ENCODE results near the gene SLC4A3. TPM values are rescaled to one million over a fixed set of nuclear protein-coding genes. Genes with fewer than 3 reads are reported as not detected.

SLC4A3 gene
- total RNA-seq, 1 experiment from 2014 or later: 0.52 TPM

DNA sequence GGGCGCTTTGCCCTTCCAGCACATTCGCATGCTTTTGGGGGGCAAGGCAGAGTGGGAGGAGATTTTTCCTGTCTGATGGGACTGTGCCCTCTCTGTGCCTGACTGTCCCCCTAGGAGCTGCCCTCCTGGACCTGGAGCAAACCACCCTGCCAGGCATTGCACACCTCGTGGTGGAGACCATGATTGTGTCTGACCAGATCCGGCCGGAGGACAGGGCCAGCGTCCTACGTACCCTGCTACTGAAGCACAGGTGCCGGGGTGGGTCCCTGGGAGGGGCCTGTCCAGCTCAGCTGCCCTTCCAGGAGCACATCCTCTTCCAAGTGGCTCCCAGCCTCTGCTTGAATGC, 5.3 kb downstream of the SLC4A3 start:
- H3K36me3 ChIP-seq (ENCODE audit: insufficient read depth, low read length, poor library complexity, severe bottlenecking): no peaks in the 10 kb centered on the region
- H3K4me3 ChIP-seq (ENCODE audit: low read depth, low read length, poor library complexity, severe bottlenecking): no peak overlapping the region
- ChIA-PET POLR2A (ENCODE audit: low non-redundant PET) (no interaction called here), CTCF (no interaction called here)
- TF ChIP-seq, protein P1, sequence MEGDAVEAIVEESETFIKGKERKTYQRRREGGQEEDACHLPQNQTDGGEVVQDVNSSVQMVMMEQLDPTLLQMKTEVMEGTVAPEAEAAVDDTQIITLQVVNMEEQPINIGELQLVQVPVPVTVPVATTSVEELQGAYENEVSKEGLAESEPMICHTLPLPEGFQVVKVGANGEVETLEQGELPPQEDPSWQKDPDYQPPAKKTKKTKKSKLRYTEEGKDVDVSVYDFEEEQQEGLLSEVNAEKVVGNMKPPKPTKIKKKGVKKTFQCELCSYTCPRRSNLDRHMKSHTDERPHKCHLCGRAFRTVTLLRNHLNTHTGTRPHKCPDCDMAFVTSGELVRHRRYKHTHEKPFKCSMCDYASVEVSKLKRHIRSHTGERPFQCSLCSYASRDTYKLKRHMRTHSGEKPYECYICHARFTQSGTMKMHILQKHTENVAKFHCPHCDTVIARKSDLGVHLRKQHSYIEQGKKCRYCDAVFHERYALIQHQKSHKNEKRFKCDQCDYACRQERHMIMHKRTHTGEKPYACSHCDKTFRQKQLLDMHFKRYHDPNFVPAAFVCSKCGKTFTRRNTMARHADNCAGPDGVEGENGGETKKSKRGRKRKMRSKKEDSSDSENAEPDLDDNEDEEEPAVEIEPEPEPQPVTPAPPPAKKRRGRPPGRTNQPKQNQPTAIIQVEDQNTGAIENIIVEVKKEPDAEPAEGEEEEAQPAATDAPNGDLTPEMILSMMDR (conservative IDR thresholded peaks at IDR 0.05; ENCODE audit: low read depth, low read length): no peak
- TF ChIP-seq EZH2 (IDR thresholded peaks at IDR 0.05; ENCODE audit: borderline replicate concordance, low read depth, low read length, poor library complexity, severe bottlenecking): no peak
- H3K4me1 ChIP-seq (ENCODE audit: insufficient read depth, low read length, poor library complexity, severe bottlenecking): no peaks in the 10 kb centered on the region
- no peak overlapping the region for H3K27ac ChIP-seq (ENCODE audit: low read depth, low read length, poor library complexity, severe bottlenecking)
- H3K9me3 ChIP-seq (ENCODE audit: low read depth, low read length, poor library complexity, severe bottlenecking): no peaks in the 10 kb centered on the region
- BruUV-seq (replicated peaks): no TSS peak
- H3K27me3 ChIP-seq (replicated peaks; ENCODE audit: insufficient read depth, low read depth, low read length, poor library complexity): no peaks in the 10 kb centered on the region
- intact Hi-C loops (cut with micrococcal nuclease; ENCODE audit: unreplicated experiment): no loop called here
- no peak for DNase-seq (ENCODE audit: low spot score)

- Histone ChIP-seq H3K9me3 (ENCODE audit: low read depth, low read length, poor library complexity, severe bottlenecking) (no peaks in the 10 kb centered on the region), H3K36me3 (ENCODE audit: insufficient read depth, low read length, poor library complexity, severe bottlenecking) (no peaks in the 10 kb centered on the region), H3K27ac (ENCODE audit: low read depth, low read length, poor library complexity, severe bottlenecking) (no peak overlapping the region), H3K4me1 (ENCODE audit: insufficient read depth, low read length, poor library complexity, severe bottlenecking) (no peaks in the 10 kb centered on the region), H3K4me3 (ENCODE audit: low read depth, low read length, poor library complexity, severe bottlenecking) (no peak overlapping the region), H3K27me3 (replicated peaks; ENCODE audit: insufficient read depth, low read depth, low read length, poor library complexity) (no peaks in the 10 kb centered on the region)
- BruUV-seq (replicated peaks): no TSS peak
- DNase-seq (ENCODE audit: low spot score): no peak
- CTCF ChIA-PET: no interaction called here
- intact Hi-C loops (cut with micrococcal nuclease; ENCODE audit: unreplicated experiment): no loop called here
- TF ChIP-seq EZH2 (IDR thresholded peaks at IDR 0.05; ENCODE audit: borderline replicate concordance, low read depth, low read length, poor library complexity, severe bottlenecking): no peak
- TF ChIP-seq, protein P1 (conservative IDR thresholded peaks at IDR 0.05; ENCODE audit: low read depth, low read length): no peak
- POLR2A ChIA-PET (ENCODE audit: low non-redundant PET): no interaction called here
Observed at GRCh38 chr2:219633276-219634065, 6.0 kb downstream of the SLC4A3 start.

DNA sequence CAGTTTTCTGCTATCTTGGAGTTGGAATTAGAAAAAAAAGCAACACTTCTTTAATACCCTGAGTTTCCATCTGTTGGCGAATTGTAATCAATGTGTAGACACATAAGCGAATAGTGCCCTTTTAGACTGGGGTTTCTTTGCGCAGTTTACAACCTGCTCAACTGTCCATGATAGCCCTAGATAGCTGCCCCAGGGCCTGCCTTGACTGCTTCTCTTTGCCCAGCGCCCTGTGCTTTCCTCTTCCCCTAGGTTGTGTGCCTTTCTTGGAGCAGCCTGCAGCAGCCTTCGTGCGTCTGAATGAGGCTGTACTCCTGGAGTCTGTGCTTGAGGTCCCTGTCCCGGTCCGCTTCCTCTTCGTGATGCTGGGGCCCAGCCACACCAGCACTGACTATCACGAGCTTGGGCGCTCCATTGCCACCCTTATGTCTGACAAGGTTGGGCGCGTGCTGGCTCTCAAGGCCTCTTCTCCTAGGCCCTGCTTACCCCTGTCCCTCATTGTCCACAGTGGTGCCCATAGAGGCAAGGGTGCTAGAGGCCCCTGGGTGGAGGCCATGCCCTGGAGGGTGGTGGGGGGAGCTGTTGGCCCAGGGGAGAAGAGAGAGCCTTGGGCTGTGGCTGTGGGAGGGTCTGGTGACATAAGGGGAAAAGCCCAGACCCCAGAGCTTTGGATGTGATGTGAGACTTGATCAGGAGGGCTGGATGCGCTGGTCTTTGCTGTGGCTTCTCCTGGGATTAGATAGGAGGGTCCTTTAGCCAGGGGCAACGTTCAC, 6.9 kb downstream of the SLC4A3 start:
- intact Hi-C loops (cut with micrococcal nuclease; ENCODE audit: unreplicated experiment): no loop called here
- H3K4me1 ChIP-seq (ENCODE audit: insufficient read depth, low read length, poor library complexity, severe bottlenecking): no peaks in the 10 kb centered on the region
- TF ChIP-seq, protein P1 (conservative IDR thresholded peaks at IDR 0.05; ENCODE audit: low read depth, low read length): no peak
- TF ChIP-seq EZH2 (IDR thresholded peaks at IDR 0.05; ENCODE audit: borderline replicate concordance, low read depth, low read length, poor library complexity, severe bottlenecking): no peak
- no peak overlapping the region for H3K27ac ChIP-seq (ENCODE audit: low read depth, low read length, poor library complexity, severe bottlenecking)
- no peaks in the 10 kb centered on the region for H3K36me3 ChIP-seq (ENCODE audit: insufficient read depth, low read length, poor library complexity, severe bottlenecking)
- ChIA-PET CTCF (no interaction called here), POLR2A (ENCODE audit: low non-redundant PET) (no interaction called here)
- no peak overlapping the region for H3K4me3 ChIP-seq (ENCODE audit: low read depth, low read length, poor library complexity, severe bottlenecking)
- H3K9me3 ChIP-seq (ENCODE audit: low read depth, low read length, poor library complexity, severe bottlenecking): no peaks in the 10 kb centered on the region
- BruUV-seq (replicated peaks): no TSS peak
- DNase-seq (ENCODE audit: low spot score): no peak
- H3K27me3 ChIP-seq (replicated peaks; ENCODE audit: insufficient read depth, low read depth, low read length, poor library complexity): no peaks in the 10 kb centered on the region
